Mesenteric fat pad (tissue), 1 donor: Measurements from ENCODE around the gene CDKL1. TPM values are rescaled to one million over a fixed set of nuclear protein-coding genes. Genes with fewer than 3 reads are reported as not detected.
A peak's percentile ranks its signal among the peaks of the same experiment; 100 is the strongest.
"Not testable (repeated sequence)": the region's sequence is repeated elsewhere in the genome, so short reads cannot be mapped to it uniquely, and the experiment has no call there.

ENCODE experiments used
- DNase-seq: peaks from one replicate; pipeline ENCODE4 v3.0.0-alpha.2; 2020; ENCODE audit warnings: low spot score
- total RNA-seq: library from RNA; stranded (reverse); fragmentation: NEBNext Ultra II Directional; extraction: Animal tissue kit (Norgen Biotek cat#: 25700); gene quantifications from one replicate; pipeline ENCODE4 v1.2.1, GENCODE V29; 2021
- donor health status: DM: yes; HTN: yes; CAD: no.

CDKL1 gene
- total RNA-seq, 1 donor from 2014 or later: 26.2 TPM

DNA sequence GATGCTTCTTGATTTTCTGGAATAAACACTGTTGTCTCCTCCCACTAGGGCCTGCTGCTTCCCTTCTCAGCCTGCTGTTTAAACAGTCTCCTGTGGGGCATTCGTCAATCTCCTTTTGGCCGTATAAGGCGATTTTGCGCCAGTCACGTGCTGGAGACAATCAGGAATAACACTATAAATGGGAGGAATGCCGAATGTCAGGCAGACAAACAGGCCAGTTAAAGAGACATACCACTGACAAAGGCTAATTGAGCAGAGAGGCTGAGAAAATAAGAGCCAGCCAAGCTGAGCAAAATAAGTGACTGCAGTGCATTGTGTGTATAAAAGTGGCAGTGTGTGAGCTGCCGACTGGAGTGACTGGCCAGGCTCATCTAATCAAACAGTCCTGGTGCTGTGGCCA, 61.3 kb downstream of the CDKL1 start:
- no peak for DNase-seq

DNA sequence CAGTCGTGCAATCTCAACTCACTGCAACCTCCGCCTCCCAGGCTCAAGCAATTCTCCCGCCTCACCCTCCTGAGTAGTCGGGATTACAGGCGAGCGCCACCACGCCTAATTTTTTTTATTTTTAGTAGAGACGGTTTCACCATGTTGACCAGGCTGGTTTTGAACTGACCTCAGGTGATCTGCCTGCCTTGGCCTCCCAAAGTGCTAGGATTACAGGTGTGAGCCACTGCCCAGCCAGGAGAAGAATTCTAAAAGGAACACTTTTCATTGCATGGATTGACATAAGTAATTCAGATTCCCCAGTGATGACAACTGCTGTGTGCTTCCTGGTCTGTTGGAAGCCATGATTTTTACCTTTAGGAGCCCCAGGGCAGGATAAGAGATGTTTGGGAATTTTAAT, 62.5 kb downstream of the CDKL1 start:
- DNase-seq: no peak

DNA sequence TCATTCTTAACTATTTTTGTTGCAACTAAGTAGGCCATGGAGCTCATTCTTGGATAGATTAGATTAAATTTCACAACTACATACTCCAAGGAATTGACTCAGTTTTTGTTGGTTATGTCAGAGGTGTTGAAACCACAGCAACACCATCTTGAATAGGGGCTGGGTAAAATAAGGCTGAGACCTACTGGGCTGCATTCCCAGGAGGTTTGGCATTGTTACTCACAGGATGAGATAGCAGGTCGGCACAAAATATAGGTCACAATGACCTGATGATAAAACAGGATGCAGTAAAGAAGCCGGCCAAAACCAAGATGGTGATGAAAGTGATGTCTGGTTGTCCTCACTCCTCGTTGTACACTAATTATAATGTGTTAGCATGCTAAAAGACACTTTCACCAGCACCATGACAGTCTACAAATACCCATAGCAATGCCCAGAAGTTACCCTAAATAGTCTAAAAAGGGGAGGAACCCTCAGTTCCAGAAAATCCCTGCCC, 63.6 kb downstream of the CDKL1 start:
- DNase-seq: no peak

DNA sequence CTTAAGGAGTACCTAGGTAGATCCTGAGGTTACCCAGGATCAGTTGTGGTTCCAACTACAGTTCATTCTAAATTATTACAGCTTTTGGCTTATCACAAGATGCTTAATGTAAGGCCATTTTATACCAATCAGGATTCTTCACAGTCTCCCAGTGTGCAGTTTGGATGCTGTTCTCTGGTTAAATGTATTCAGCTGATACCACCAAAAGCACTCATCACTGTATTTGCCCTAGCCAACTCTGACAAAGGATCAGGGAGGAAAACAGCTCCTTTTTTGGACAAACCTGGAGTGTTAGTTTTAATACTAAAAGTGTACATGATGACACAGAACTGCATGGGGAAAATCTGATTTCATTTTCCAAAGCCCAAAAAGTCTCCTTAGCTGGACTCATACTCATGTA, 65.1 kb downstream of the CDKL1 start:
- no peak for DNase-seq

DNA sequence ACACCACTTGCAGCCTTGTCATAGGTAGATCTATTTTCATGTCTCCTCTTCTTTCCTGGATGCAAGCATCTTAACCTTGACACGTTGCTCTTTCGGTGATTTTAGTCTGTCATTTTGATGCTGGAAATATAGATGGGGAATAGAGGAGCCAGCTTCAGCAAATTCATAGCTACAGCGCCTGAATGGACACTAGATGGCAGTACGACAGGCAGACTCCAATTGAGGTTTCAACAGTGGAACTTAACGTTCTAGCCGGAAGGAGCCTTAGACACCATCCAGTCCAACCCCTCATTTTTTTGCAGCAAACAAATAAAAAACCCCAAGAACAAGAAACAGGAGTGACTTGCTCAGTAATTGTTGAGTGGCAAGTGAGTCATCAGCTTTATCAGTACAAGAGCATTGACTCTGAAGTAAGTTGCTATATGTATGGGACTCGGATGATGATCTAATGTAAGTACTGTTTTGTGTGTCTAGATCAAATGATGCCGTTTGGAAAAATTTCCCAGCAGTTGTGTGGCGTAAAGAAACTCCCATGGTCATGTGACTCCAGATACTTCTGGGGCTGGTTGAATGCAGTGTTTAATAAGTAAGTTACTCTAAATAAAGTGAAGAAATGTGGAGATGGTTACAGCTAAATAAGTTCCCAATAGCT, 75.5 kb downstream of the CDKL1 start:
- DNase-seq: no peak

DNA sequence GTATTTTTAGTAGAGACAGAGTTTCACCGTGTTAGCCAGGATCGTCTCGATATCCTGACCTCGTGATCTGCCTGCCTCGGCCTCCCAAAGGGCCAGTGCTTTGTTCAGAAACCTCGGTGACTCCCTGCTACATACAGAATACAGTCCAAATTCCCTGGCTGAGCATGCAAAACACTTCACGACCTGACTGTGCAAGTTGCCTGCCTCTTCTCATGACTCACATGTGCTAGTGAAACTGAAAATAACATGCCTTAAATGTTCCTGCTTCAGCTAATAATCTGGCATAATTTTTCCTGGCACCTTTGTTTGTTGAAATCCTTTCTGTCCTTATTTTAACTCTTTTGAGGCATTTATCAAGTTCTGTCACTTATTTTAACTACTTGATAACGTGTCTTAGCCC, 76.4 kb downstream of the CDKL1 start:
- DNase-seq: no peak

DNA sequence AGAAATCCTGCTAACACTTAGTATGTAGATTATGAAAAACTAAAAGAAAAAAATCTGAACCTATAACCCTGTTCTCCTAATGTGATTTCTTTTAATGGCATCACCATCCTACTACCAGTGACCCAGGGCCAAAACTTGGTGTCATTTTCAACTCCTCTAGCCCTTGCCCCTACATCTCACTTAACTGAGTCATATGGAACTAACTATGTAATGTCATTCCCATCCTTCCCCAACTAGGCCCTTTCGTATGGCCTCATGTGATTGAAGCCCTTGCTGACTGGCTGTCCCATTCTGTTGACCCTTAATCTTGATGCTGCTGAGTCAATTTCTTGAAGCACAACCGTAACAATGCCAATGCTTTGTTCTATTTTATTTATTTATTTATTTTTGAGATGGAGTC, 77.0 kb downstream of the CDKL1 start:
- no peak for DNase-seq

DNA sequence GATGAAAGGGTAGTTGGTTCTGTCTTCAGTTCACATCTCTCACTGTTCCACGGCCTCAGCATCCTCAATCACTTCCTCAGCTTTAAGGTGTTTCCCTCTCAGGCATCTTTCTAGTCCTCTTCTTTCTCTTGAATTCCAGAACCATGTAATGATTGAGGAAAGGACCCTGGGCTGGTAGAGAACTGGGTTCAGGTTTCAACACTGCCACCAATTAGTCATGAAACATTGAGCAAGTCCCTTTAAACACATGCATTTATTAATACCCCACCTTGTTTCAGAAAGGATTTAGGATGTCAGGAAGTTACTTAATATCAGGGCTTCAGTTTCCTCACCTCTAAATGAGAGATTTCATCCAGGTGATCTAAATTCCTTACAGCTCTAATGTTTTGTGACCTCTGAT, 77.4 kb downstream of the CDKL1 start:
- no peak for DNase-seq

DNA sequence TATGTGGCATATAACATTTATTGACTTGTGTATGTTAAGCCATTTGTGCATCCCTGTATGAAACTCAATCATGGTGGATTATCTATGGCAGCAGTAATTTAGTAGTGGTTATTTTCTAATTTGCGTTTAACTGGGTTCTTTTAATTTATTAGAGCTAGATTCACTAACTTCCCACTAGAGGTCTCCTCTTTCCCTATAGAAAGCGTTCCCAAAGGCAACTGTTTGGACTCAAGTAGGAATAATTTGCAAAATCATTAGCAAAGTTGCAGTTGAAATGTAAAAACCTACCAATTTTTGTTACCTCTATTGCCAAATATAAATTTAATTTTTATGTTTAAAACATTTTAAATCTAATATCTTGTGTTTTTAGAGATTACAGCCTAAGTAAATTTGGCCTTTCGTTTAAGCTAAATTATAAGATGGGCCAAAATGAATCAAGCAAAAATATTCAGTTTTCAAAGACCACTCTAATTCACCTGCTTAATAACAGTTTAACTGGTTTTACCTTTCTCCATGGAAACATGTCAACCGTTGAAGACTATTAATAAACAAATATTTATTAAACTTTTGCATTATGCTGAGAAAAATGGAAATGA, 78.6 kb downstream of the CDKL1 start:
- no peak for DNase-seq

DNA sequence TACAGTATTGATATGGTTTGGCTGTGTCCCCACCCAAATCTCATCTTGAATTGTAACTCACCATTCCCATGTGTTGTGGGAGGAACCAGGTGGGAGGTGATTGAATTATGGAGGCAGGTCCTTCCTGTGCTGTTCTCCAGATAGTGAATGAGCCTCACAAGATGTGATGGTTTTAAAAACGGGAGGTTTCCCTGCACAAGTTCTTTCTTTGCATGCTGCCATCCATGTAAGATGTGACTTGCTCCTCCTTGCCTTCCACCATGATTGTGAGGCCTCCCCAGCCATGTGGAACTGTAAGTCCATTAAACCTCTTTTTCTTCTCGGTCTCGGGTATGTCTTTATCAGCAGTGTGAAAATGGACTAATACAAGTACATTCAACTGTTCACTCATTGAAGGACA, 82.6 kb downstream of the CDKL1 start:
- DNase-seq: not testable (repeated sequence)

DNA sequence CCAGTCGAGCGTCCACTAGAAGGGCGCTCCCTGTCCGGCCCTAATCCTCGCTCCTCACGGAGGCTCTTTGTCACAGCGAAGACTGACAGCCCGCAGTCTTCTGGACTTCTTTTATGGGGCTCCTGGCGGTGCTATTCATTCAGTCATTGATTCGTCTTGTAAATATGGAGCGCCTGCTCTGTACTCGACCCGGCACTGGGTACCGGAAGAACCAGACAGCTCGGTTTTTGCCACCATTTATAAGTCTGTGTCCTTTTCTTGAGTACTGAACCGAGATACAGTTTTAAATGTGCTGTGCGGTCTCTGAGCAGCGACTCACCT, 84.0 kb downstream of the CDKL1 start:
- no peak for DNase-seq

DNA sequence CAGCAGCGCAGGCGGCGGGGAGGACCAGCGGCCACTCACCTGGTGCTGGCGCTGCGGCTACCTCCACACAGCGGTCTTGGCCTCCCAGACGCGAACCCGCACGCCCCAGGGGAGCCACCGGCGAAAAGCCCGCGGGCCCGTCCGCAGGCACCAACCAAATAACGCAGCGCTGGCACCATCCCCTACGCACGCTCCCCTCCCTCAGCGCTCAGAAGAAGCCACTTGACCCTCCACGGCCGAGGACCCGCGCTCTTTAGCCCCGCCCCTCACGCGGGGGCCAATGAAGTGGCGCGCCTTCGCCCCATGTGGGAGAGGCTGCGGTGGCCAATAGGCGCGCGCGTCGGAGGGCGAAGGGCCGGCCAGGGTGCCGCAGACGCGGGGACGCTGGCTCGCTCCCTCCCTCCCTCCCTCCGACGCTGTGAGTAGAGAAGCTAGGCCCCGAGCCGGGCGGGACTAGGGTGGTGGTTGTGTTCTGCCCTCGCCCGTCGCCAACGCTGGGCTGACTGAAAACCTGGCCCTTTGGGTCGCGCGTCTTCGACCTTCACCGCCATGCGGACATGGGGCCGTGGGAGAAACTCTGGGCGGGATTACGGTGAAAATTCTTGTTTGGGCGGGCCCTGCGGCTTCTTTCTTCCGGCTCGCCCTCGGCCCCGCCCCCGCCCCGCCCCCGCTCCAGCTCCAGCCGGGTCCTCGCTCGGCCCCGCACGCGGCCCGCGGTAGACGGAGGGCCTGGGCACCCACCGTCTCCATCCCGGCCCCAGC, 84.5 kb downstream of the CDKL1 start, which contains the start of the genes DMAC2L and L2HGDH:
Gene DMAC2L, plus strand, starts transcription at position 353 of the 762 bp plus-strand sequence. CDS start 9,164 bp downstream, outside the sequence.
Gene L2HGDH, minus strand, starts transcription at position 258 of the 762 bp plus-strand sequence. Its CDS starts 79 bp downstream, at position 179.
- DNase-seq: peak; percentile 98

DNA sequence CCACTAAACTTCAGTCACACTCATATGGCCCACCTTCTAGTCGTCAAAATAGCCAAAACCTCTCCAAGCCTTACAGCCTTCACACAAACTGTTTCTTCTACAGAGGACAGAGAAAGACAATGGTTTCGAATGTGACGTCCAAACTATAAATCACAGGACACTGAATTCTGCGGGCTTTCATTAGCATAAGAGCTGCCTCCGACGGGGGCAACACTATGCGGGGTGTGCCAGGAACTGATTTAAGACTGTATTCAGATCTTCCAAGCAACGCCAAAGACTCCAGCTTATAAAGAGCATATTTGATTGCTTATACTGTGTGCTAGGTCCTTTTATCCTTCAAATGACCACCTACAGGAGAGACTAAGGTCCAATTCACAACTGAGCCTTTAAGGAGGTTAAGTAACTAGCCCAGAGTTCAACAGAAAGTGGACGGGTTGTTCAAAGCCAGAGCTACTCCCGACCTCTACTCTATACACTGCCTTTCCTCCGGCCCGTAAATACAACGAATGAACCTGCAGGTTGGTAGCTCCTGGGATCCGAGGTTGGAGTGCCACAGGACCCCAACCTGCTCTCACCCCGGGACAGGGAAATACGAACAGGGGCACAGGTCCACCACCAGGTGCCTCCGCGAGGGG, 85.2 kb downstream of the CDKL1 start:
- no peak for DNase-seq

DNA sequence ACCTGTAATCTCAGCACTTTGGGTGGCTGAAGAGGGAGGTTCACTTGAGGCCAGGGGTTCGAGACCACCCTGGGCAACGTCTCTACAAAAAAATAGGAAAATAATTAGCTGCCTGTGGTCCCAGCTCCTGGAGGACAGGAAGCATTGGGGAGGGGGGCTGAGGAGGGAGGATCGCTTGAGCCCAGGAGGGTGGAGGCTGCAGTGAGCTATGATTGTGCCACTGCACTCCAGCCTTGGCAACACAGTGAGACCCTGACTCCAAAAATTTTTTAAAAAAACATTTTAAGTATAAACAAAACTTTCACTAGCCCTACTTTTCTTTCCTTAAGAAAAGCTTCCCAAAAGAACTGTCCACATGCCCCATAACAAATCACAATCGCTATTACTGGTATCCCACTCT, 86.2 kb downstream of the CDKL1 start:
- no peak for DNase-seq

DNA sequence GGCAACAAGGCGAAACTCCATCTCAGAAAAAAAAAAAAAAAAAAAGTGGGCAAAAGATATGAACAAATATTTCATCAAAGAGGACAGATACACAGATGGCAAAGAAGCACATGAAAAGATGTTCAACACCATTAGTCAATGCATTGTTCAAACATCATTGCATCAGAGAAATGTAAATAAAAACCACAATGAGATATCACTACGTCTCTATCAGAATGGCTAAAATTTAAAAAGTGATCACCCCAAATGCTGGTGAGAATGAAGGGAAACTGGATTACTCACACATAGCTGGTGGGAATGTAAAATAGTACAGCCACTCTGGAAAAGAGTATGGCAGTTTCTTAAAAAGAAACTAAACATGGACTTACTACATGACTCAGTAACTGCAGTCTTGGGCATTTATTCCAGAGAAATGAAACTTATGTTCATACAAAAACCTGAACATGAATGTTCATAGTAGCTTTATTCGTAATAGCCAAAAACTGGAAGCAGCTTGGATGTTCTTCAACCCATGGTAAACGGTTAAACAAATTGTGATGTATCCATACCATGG, 88.2 kb downstream of the CDKL1 start:
- DNase-seq: no peak

DNA sequence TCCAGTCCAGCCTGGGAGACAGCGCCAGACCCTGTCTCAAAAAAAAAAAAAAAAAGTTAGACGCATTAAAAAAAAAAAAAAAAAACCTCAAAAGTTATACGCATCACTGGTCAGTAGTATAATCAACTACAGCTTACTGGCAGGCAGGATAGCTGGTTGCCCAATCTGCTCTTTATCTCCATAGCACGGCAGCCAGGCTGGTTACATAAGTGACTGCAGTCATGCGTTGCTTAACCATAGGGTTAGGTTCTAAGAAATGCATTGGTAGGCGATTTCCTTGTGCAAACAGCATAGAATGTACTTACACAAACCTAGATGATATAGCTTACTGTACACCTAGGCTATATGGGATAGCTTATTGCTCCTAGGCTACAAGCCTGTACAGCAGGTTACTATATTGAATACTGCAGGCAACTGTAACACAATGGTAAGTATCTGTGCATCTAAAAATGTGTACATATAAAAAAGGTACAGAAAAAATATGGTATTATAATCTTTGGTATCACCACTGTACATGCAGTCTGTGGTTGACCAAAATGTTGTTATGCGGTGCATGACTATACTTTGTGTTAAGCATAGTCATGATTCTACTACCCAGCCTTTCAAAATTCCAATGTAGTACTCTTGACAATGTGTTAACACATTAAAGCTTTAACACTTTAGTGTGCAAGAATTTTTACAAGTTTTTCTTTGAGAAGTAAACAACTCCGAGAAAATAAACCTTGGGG, 92.8 kb downstream of the CDKL1 start:
- no peak for DNase-seq

DNA sequence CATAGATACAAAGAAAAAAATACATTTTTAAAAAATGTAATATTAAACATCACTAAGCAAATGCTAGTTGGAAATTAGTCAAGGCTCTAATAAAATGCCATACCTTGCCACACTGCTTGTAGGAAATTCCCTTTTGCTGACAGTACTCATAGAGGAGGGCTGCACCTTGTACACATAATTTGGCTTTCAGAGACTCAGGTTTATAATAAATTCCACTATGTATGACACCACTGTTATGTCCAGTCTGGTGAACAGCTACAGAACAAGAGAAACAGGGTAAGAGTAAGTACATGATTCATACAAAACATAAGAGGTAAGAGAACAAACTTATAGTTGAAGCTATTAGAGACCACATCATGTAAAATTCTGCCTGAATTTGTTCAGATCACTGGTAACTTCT, 94.8 kb downstream of the CDKL1 start:
- no peak for DNase-seq

DNA sequence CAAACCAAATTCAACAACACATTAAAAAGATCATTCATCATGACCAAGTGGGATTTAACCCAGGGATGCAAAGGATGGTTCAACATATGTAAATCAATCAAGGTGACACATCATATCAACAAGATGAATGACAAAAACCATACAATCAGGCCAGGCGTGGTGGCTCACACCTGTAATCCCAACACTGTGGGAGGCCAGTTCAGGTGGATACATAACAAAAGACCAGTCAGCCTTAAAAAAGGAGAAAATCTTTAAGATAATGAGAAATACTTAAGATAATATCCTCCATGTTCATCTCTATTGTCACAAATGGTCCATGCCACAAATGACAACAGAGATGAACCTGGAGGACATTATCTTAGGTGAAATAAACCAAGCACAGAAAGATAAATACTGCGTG, 97.1 kb downstream of the CDKL1 start:
- no peak for DNase-seq

DNA sequence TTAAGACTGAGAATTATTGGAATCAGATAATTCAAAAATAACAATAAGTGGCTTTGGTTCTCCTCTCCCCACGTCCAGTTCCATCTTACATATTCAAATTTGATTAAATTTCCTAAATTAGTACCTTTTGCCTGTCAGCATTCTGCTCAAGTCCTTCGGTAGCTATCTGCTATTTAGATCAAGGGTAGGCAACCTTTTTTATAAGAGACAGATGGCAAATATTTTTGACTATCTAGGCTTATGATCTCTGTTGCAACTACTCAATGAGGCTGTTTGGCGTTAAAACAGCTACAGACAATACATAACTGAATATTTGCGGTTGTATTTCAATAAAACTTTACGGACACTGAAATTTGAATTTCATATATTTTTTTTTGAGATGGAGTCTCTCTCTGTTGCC, 106.4 kb downstream of the CDKL1 start:
- no peak for DNase-seq

DNA sequence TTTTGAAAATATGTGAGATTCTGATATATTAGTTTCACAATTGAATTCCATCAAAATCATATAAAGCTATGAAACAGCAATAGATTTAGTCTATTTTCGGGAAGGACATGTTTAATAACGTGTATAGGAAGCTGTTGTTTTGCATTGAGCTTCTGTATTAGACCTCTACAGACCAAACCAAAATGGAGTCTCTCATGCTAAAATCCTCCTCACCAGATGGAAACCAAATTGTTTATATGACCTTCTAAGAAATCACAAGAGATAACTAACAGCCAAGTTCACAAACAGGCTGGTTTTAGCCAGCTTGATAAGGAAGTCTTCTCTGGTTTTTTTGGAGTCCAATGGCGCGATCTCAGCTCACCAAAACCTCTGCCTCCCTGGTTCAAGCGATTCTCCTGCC, 108.5 kb downstream of the CDKL1 start:
- no peak for DNase-seq

DNA sequence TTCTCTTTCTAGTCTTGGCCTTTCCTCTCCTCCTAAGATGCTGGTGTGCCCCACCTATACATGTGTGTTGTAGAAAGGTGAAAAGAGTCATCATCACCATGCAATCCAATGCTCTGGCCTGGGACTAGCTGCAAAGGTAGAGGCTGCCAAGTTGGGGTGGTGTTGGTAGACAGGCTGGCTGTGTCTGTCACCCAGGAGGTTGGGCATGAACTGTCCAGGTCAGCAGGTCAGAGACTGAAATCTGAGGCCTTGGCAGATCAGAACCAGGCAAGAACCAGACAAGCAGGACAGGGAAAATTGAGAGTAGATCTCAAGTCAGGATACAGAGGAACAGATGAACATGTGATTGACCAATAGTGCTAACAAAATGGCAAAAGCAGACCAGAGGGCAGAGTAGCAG, 110.8 kb downstream of the CDKL1 start:
- no peak for DNase-seq
